HepG2 (cell line): ENCODE results near the gene IBA57. TPM values are rescaled to one million over a fixed set of nuclear protein-coding genes. Genes with fewer than 3 reads are reported as not detected.

Experiments
- BORCS8-MEF2B ChIP-seq: sonication (generic); formaldehyde crosslinking; IDR thresholded peaks from 2 replicates; pipeline ENCODE4 v1.8.0; 2022; ENCODE audit warnings: mild to moderate bottlenecking, missing genetic modification reagents
- CBX1 ChIP-seq: IDR thresholded peaks from one replicate; pipeline ENCODE4 v1.6.1; 2016; ENCODE audit warnings: antibody characterized with exemption, low read depth
- CENPT ChIP-seq: sonication (generic); formaldehyde crosslinking; IDR thresholded peaks from 2 replicates; pipeline ENCODE4 v1.8.0; 2022; ENCODE audit warnings: low read depth, mild to moderate bottlenecking, moderate library complexity, missing genetic modification reagents
- ERF ChIP-seq: IDR thresholded peaks from 2 replicates; pipeline ENCODE4 v1.6.1; 2018; ENCODE audit warnings: missing biosample characterization, missing genetic modification reagents
- FOXC1 ChIP-seq: sonication (generic); formaldehyde crosslinking; IDR thresholded peaks from 2 replicates; pipeline ENCODE4 v1.8.0; 2022; ENCODE audit warnings: mild to moderate bottlenecking, missing genetic modification reagents, borderline replicate concordance
- GATAD1 ChIP-seq: IDR thresholded peaks from 2 replicates; pipeline ENCODE4 v1.6.1; 2016; ENCODE audit warnings: missing genetic modification reagents, missing compliant biosample characterization
- GMEB1 ChIP-seq: sonication (generic); formaldehyde crosslinking; IDR thresholded peaks from 2 replicates; pipeline ENCODE4 v1.5.1; 2020; ENCODE audit warnings: missing genetic modification reagents, mild to moderate bottlenecking, borderline replicate concordance
- MLX ChIP-seq: IDR thresholded peaks from 2 replicates; pipeline ENCODE4 v1.6.1; 2016
- TBX2 ChIP-seq: sonication (generic); formaldehyde crosslinking; IDR thresholded peaks from 2 replicates; pipeline ENCODE4 v1.5.0; 2020; ENCODE audit warnings: missing genetic modification reagents, mild to moderate bottlenecking, borderline replicate concordance
- TCF7 ChIP-seq: sonication (generic); IDR thresholded peaks from 2 replicates; pipeline ENCODE4 v1.6.1; 2016; ENCODE audit warnings: antibody characterized with exemption, low read depth
- ZBTB14 ChIP-seq: sonication (generic); formaldehyde crosslinking; IDR thresholded peaks from 2 replicates; pipeline ENCODE4 v1.4.0; 2020; ENCODE audit warnings: missing genetic modification reagents
- ZFY ChIP-seq: sonication (generic); formaldehyde crosslinking; IDR thresholded peaks from 2 replicates; pipeline ENCODE4 v1.4.0; 2020; ENCODE audit warnings: missing genetic modification reagents
- ZMYM2 ChIP-seq: sonication (generic); formaldehyde crosslinking; IDR thresholded peaks from 2 replicates; pipeline ENCODE4 v1.8.0; 2022; ENCODE audit warnings: mild to moderate bottlenecking, missing genetic modification reagents
- ZNF362 ChIP-seq: sonication (generic); formaldehyde crosslinking; IDR thresholded peaks from 2 replicates; pipeline ENCODE4 v1.4.0; 2020; ENCODE audit warnings: missing genetic modification reagents, mild to moderate bottlenecking, borderline replicate concordance
- ZNF441 ChIP-seq: sonication (generic); formaldehyde crosslinking; IDR thresholded peaks from 2 replicates; pipeline ENCODE4 v1.7.0; 2021; ENCODE audit warnings: missing genetic modification reagents, borderline replicate concordance
- ZNF460 ChIP-seq: sonication (generic); formaldehyde crosslinking; IDR thresholded peaks from 2 replicates; pipeline ENCODE4 v1.5.1; 2020; ENCODE audit warnings: missing genetic modification reagents, mild to moderate bottlenecking, borderline replicate concordance
- ZNF558 ChIP-seq: sonication (generic); formaldehyde crosslinking; IDR thresholded peaks from 2 replicates; pipeline ENCODE4 v1.9.0; 2022; ENCODE audit warnings: mild to moderate bottlenecking, missing genetic modification reagents, borderline replicate concordance
- ZNF713 ChIP-seq: sonication (generic); formaldehyde crosslinking; IDR thresholded peaks from 2 replicates; pipeline ENCODE4 v1.4.0; 2020; ENCODE audit warnings: mild to moderate bottlenecking, missing genetic modification reagents
- ZNF788 ChIP-seq: sonication (generic); formaldehyde crosslinking; IDR thresholded peaks from 2 replicates; pipeline ENCODE4 v1.5.0; 2020; ENCODE audit warnings: mild to moderate bottlenecking, missing genetic modification reagents, borderline replicate concordance
- ZNF790 ChIP-seq: sonication (generic); formaldehyde crosslinking; IDR thresholded peaks from 2 replicates; pipeline ENCODE4 v1.8.0; 2022; ENCODE audit warnings: missing genetic modification reagents, mild to moderate bottlenecking, borderline replicate concordance
- ZUFSP ChIP-seq: sonication (generic); formaldehyde crosslinking; IDR thresholded peaks from 2 replicates; pipeline ENCODE4 v1.9.0; 2021; ENCODE audit warnings: missing genetic modification reagents, mild to moderate bottlenecking, borderline replicate concordance
- polyA plus RNA-seq, 8 experiments: library from polyadenylated mRNA; depleted of rRNA in 3 of 8; stranded (reverse) in 7 of 8; unstranded in 1 of 8; fragments of >200 nt; fragmentation: Illumina TruSeq in 4 of 8; extraction: Trizol in 4 of 8; gene quantifications; 2 replicates each; pipeline versions ENCODE4 v1.2.1 to v1.2.3, GENCODE V29; 2011 to 2016; ENCODE audit warnings: low read depth in 4 of 8, missing spikeins in 1 of 8, mixed read lengths in 1 of 8; ENCODE audit not compliant: insufficient read depth in 1 of 8
- total RNA-seq, 5 experiments: library from RNA; depleted of rRNA; stranded (reverse); fragments of >200 nt; fragmentation: Illumina TruSeq; extraction: Trizol; gene quantifications; 2 replicates each; pipeline ENCODE4 v1.2.3, GENCODE V29; 2016; ENCODE audit warnings: low read depth in 1 of 5

IBA57 gene
- total and polyA plus RNA-seq, 2 of the 13 experiments (the other 11 are each of a cell fraction or from before 2014, with no cell fraction given) = 2.3 to 10.2 TPM

GRCh38 chr1:228165372-228166169, at the start of gene IBA57 (continued):
- TF ChIP-seq CENPT (CRISPR knock-in tag) (0 out of 2 replicates have a peak, but pooled peaks have one; percentile 35), TCF7 (no peak), ZUFSP (CRISPR knock-in tag) (no peak), ZBTB14 (CRISPR knock-in tag) (0 out of 2 replicates have a peak, but pooled peaks have one; percentile 7), ZNF788 (CRISPR knock-in tag) (0 out of 2 replicates have a peak, but pooled peaks have one; percentile 29), ZNF790 (CRISPR knock-in tag) (no peak), TBX2 (CRISPR knock-in tag) (peak; percentile 5; the same call in 1 of the 2 replicates), BORCS8-MEF2B (peak; percentile 72; the same call in 1 of the 2 replicates), ZMYM2 (no peak), ZNF713 (CRISPR knock-in tag) (0 out of 2 replicates have a peak, but pooled peaks have one; percentile 16), ZNF460 (CRISPR knock-in tag) (no peak), MLX (CRISPR knock-in tag) (peak; percentile 63; the same call in 1 of the 2 replicates), GATAD1 (peak; percentile 87), ZFY (CRISPR knock-in tag) (peak; percentile 98), FOXC1 (peak; percentile 12; the same call in 1 of the 2 replicates), ERF (peak; percentile 81; the same call in 1 of the 2 replicates), ZNF558 (CRISPR knock-in tag) (peak; percentile 90; the same call in 1 of the 2 replicates), ZNF441 (no peak), GMEB1 (CRISPR knock-in tag) (peak; percentile 97), ZNF362 (CRISPR knock-in tag) (no peak), CBX1 (peak; percentile 16)
